ENCODE measurements around the gene CNTN2.

DNA sequence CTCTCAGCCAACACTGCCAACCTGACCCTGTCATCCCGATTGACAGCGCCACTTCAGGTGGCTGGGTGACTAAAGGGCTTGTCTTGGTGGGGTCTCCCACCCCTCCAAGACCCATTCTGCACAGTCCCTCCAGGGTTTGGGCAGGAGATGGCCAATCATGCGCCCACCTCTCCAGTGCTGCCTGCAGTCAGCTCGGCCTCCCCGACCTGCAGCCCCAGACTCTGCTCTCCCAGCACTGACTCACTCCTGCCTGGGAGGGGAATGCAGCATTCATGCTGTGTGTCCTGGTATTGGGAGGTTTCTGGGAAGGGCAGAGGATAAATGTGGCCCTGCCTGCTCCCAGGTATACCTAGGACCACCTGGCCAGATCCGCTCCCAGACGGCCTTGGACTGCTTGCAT is 31.5 kb downstream of the CNTN2 start:
- TF ChIP-seq CTCF (conservative IDR thresholded peaks at IDR 0.05; ENCODE audit: low read depth in 2 of 2) (no peak), POLR2AphosphoS5 (IDR thresholded peaks at IDR 0.05; ENCODE audit: low read depth) (no peak), EZH2 (IDR thresholded peaks at IDR 0.05; ENCODE audit: low read depth, unreplicated experiment) (no peak), EZH2phosphoT487 (IDR thresholded peaks at IDR 0.05; ENCODE audit: unreplicated experiment) (no peak), CREB1 (CRISPR knock-in tag; IDR thresholded peaks at IDR 0.05; ENCODE audit: low read depth) (no peak), NANOG (IDR thresholded peaks at IDR 0.05; ENCODE audit: borderline replicate concordance) (no peak), ETS1 (IDR thresholded peaks at IDR 0.05) (no peak), JUNB (IDR thresholded peaks at IDR 0.05; ENCODE audit: unreplicated experiment) (no peak)
- TF ChIP-seq, protein P1, sequence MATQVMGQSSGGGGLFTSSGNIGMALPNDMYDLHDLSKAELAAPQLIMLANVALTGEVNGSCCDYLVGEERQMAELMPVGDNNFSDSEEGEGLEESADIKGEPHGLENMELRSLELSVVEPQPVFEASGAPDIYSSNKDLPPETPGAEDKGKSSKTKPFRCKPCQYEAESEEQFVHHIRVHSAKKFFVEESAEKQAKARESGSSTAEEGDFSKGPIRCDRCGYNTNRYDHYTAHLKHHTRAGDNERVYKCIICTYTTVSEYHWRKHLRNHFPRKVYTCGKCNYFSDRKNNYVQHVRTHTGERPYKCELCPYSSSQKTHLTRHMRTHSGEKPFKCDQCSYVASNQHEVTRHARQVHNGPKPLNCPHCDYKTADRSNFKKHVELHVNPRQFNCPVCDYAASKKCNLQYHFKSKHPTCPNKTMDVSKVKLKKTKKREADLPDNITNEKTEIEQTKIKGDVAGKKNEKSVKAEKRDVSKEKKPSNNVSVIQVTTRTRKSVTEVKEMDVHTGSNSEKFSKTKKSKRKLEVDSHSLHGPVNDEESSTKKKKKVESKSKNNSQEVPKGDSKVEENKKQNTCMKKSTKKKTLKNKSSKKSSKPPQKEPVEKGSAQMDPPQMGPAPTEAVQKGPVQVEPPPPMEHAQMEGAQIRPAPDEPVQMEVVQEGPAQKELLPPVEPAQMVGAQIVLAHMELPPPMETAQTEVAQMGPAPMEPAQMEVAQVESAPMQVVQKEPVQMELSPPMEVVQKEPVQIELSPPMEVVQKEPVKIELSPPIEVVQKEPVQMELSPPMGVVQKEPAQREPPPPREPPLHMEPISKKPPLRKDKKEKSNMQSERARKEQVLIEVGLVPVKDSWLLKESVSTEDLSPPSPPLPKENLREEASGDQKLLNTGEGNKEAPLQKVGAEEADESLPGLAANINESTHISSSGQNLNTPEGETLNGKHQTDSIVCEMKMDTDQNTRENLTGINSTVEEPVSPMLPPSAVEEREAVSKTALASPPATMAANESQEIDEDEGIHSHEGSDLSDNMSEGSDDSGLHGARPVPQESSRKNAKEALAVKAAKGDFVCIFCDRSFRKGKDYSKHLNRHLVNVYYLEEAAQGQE (IDR thresholded peaks at IDR 0.05; ENCODE audit: unreplicated experiment): no peak

Measured in GM23338 (cell line).